HUES48 (cell line): ENCODE measurements around the gene AGRN.
A peak's percentile ranks its signal among the peaks of the same experiment; 100 is the strongest.
"Not testable (repeated sequence)": the region's sequence is repeated elsewhere in the genome, so short reads cannot be mapped to it uniquely, and the experiment has no call there.

Experiments used
- H3K27ac ChIP-seq: one replicate; pipeline ENCODE4 v1.7.0; 2013; ENCODE audit warnings: low read depth, low read length, inconsistent platforms
- H3K27me3 ChIP-seq: 2 replicates; pipeline ENCODE4 v1.6.1; 2013; ENCODE audit warnings: mild to moderate bottlenecking, low read length; ENCODE audit not compliant: control insufficient read depth, insufficient read depth
- H3K36me3 ChIP-seq: 2 replicates; pipeline ENCODE4 v1.6.1; 2013; ENCODE audit warnings: low read length; ENCODE audit not compliant: control insufficient read depth, insufficient read depth
- H3K4me1 ChIP-seq: 2 replicates; pipeline ENCODE4 v1.6.1; 2013; ENCODE audit warnings: mild to moderate bottlenecking, low read length; ENCODE audit not compliant: control insufficient read depth, insufficient read depth
- H3K4me3 ChIP-seq: 2 replicates; pipeline ENCODE4 v1.5.1; 2013; ENCODE audit warnings: mild to moderate bottlenecking, low read depth, low read length
- H3K9ac ChIP-seq: 2 replicates; pipeline ENCODE4 v1.6.1; 2013; ENCODE audit warnings: mild to moderate bottlenecking, low read depth, low read length, moderate library complexity
- H3K9me3 ChIP-seq: 2 replicates; pipeline ENCODE4 v1.6.1; 2013; ENCODE audit warnings: low read length; ENCODE audit not compliant: control insufficient read depth, insufficient read depth

The AGRN gene

DNA sequence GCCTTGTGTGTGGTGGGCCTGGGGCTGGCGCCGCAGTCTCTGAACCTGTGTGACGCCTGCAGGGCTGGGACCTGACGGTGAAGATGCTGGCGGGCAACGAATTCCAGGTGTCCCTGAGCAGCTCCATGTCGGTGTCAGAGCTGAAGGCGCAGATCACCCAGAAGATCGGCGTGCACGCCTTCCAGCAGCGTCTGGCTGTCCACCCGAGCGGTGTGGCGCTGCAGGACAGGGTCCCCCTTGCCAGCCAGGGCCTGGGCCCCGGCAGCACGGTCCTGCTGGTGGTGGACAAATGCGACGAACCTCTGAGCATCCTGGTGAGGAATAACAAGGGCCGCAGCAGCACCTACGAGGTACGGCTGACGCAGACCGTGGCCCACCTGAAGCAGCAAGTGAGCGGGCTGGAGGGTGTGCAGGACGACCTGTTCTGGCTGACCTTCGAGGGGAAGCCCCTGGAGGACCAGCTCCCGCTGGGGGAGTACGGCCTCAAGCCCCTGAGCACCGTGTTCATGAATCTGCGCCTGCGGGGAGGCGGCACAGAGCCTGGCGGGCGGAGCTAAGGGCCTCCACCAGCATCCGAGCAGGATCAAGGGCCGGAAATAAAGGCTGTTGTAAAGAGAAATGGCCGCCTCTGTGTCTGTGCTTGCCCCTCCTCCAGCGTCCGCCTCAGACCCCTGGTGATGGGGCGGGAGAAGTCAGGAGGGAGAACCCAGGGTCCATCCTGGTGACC is 5.8 kb upstream of the AGRN start:
- peak overlapping the region; percentile 77 for H3K4me3 ChIP-seq
- no peaks in the 10 kb centered on the region for H3K27me3 ChIP-seq
- H3K27ac ChIP-seq = no peak overlapping the region
- peaks cover 16% of the 10 kb centered on the region; the same call in 1 of the 2 replicates for H3K4me1 ChIP-seq
- H3K9me3 ChIP-seq = no peaks in the 10 kb centered on the region
- no peaks in the 10 kb centered on the region for H3K36me3 ChIP-seq
- H3K9ac ChIP-seq = peak overlapping the region; percentile 64; the same call in 1 of the 2 replicates

DNA sequence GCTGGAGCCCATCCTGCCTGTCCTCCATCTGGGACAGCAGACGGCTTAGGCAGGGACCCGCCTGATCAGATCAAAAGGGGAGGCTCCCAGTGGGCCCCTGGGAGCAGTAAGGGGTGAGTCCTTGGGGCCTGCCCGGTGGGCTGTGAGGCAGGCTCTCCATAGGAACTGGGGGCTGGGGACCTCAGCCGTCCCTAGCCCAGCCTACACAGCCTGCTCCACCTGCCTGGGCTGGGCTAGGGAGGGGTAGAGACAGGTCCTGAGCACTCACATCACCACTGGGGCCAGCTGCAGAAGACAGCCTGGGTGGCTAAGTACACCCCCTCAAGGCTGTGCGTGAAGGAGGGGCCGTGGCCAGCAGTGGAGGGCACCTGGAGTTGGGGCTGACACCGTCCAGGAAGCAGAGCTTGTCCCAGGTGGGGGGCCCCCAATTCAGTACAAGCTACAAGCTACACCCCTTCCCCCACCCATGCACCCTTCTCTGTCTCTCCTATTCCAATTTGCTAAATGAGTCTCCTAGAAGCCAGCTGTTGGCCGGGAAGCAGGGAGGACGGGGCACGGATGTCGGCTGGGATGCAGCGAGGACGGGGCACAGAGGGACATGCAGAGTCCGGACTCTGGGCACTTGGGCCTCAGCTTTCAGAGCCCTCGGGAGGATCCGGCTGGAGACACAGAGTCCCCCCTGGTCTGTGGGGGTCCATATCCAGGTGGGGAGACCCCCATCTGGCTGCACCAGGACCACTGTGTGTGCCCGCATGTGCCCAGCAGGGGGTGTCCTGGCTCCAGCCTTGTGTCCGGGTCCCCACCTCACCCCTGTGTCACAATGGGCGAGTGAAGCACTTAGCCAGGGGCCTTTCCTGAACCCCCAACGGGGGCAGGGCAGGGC is 4.9 kb upstream of the AGRN start:
- Histone ChIP-seq H3K4me1 (peaks cover 16% of the 10 kb centered on the region; the same call in 1 of the 2 replicates), H3K27me3 (no peaks in the 10 kb centered on the region), H3K36me3 (no peaks in the 10 kb centered on the region), H3K9ac (no peak overlapping the region), H3K9me3 (no peaks in the 10 kb centered on the region), H3K27ac (no peak overlapping the region), H3K4me3 (no peak overlapping the region)

DNA sequence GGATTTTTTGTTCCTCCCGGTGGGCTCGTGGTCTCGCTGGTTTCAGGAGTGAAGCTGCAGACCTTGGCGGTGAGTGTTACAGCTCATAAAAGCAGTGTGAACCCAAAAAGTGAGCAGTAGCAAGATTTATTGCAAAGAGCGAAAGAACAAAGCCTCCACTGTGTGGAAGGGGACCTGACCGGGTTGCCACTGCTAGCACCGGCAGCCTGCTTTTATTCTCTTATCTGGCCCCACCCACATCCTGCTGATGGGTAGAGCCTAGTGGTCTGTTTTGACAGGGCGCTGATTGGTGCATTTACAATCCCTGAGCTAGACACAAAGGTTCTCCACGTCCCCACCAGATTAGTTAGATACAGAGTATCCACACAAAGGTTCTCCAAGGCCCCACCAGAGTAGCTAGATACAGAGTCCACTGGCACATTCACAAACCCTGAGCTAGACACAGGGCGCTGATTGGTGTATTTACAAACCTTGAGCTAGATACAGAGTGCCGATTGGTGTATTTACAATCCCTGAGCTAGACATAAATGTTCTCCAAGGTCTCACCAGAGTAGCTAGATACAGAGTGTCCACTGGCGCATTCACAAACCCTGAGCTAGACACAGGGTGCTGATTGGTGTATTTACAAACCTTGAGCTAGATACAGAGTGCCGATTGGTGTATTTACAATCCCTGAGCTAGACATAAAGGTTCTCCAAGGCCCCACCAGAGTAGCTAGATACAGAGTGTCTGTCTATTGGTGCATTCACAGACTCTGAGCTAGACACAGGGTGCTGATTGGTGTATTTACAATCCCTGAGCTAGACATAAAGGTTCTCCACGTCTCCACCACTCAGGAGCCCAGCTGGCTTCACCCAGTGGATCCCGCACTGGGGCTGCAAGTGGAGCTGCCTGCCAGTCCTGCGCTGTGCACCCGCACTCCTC is 2.3 kb upstream of the AGRN start:
- not testable (repeated sequence) for H3K27me3 ChIP-seq, H3K9ac ChIP-seq, H3K36me3 ChIP-seq, H3K9me3 ChIP-seq, H3K4me3 ChIP-seq, H3K27ac ChIP-seq
- peaks cover 28% of the 10 kb centered on the region for H3K4me1 ChIP-seq

GRCh38 chr1:1018321-1018685 is 1.6 kb upstream of the AGRN start:
- H3K9me3 ChIP-seq, H3K36me3 ChIP-seq, H3K27me3 ChIP-seq, H3K9ac ChIP-seq, H3K27ac ChIP-seq, H3K4me3 ChIP-seq: not testable (repeated sequence)
- H3K4me1 ChIP-seq = peaks cover 27% of the 10 kb centered on the region

DNA sequence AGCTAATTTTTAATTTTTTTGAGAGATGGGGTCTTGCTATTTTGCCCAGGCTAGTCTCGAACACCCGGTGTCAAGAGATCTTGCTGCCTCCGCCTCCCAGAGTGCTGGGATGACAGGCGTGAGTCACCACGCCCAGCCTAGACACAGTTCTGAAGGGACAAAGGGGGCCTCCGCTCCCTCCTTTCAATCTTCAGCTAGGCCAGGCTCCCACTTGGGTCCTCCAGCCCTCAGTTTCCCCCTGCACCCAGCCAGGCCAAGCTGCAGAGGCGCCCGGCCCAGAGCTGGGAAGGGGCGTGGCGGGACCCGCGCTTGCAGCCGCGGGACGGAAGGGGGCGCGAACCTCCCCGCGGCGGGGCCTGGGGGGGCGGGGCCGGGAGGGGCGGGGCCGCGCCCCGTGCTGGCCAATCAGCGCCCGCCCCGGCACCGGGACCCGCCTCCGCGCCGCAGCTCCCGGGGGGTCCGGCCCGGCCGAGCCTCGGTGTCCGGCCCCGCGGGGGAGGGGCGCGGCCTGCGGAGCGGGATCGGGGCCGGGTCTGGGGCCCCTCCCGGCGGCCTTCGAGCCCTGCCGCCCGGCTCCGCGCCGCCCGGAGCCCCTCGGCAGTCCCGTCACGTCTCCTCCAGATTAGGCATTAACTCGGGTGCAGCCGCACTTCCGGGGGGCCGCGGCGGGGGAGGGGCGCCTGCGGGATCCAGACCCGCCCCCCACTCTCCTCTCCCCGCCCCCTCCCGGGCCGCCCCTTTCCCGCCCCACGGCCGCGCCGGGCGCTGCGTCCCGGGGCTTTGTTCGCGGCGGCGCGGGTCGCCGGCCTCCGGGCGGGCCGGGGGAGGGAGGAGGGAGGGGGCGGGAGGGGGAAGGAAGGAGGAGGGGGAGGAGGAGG is 559 bp upstream of the AGRN start:
- peaks cover 34% of the 10 kb centered on the region for H3K4me1 ChIP-seq
- H3K27me3 ChIP-seq = no peaks in the 10 kb centered on the region; the same call in 1 of the 2 replicates
- H3K9ac ChIP-seq = no peak overlapping the region
- H3K4me3 ChIP-seq = peak overlapping the region; percentile 45; the same call in 1 of the 2 replicates
- no peaks in the 10 kb centered on the region for H3K9me3 ChIP-seq
- peaks cover 4% of the 10 kb centered on the region; the same call in 1 of the 2 replicates for H3K36me3 ChIP-seq
- H3K27ac ChIP-seq = peak overlapping the region; percentile 91

GRCh38 chr1:1020415-1021009 is 592 bp downstream of the AGRN start:
- H3K27ac ChIP-seq = peak overlapping the region; percentile 76
- no peaks in the 10 kb centered on the region for H3K9me3 ChIP-seq

GRCh38 chr1:1021010-1021919 is 1.3 kb downstream of the AGRN start:
- peaks cover 4% of the 10 kb centered on the region; the same call in 1 of the 2 replicates for H3K36me3 ChIP-seq
- no peak overlapping the region for H3K9ac ChIP-seq
- H3K4me3 ChIP-seq = peak overlapping the region; percentile 72
- peaks cover 44% of the 10 kb centered on the region for H3K4me1 ChIP-seq
- peak overlapping the region; percentile 8 for H3K27ac ChIP-seq
- H3K9me3 ChIP-seq = no peaks in the 10 kb centered on the region
- H3K27me3 ChIP-seq = no peaks in the 10 kb centered on the region; the same call in 1 of the 2 replicates

More at GRCh38 chr1:1020415-1021009, 592 bp downstream of the AGRN start:
- no peaks in the 10 kb centered on the region; the same call in 1 of the 2 replicates for H3K27me3 ChIP-seq
- peaks cover 38% of the 10 kb centered on the region for H3K4me1 ChIP-seq
- peaks cover 4% of the 10 kb centered on the region; the same call in 1 of the 2 replicates for H3K36me3 ChIP-seq
- H3K9ac ChIP-seq = peak overlapping the region; percentile 51; the same call in 1 of the 2 replicates
- peak overlapping the region; percentile 72 for H3K4me3 ChIP-seq

DNA sequence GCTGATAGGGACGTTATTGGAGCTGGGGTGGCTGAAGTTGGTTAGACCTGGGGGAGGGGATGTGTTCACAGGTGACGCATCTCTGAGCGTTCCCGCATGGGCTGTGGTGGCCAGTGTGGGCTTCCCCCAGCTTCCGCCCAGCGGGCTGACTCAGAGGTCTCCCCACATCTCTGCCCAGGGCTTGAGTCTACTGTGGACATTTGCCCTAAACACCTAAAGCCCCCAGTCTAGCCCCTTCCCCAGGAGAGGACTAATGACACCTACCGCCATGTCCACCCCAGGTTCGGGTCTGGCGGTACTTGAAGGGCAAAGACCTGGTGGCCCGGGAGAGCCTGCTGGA is 2.0 kb downstream of the AGRN start:
- Histone ChIP-seq H3K4me1 (peaks cover 50% of the 10 kb centered on the region), H3K4me3 (no peak overlapping the region; the same call in 1 of the 2 replicates), H3K27me3 (no peaks in the 10 kb centered on the region; the same call in 1 of the 2 replicates), H3K9me3 (no peaks in the 10 kb centered on the region), H3K27ac (peak overlapping the region; percentile 8), H3K9ac (no peak overlapping the region), H3K36me3 (peaks cover 4% of the 10 kb centered on the region; the same call in 1 of the 2 replicates)
